GM23338 (cell line): ENCODE data around the gene PSMA2. TPM values are rescaled to one million over a fixed set of nuclear protein-coding genes. Genes with fewer than 3 reads are reported as not detected.

Experiments used
- ATAC-seq: fragments of 200-7000 bp; cut with Tn5 transposase; 3 replicates; pipeline ENCODE4 v1.9.1; 2020
- DNase-seq: peaks from one replicate; pipeline ENCODE4 v3.0.0-alpha.2; 2015; ENCODE audit warnings: low spot score
- H2AFZ ChIP-seq: fragments of 200-600 bp; sonication (generic); 2 replicates; pipeline ENCODE4 v1.8.0; 2016; ENCODE audit warnings: antibody characterized with exemption, mild to moderate bottlenecking, moderate library complexity
- H3F3A ChIP-seq: fragments of 200-600 bp; sonication (generic); replicated peaks from 2 replicates; pipeline ENCODE4 v1.8.0; 2017; ENCODE audit warnings: antibody characterized with exemption, mixed run types, low read depth
- H3K27ac ChIP-seq: fragments of 200-600 bp; sonication (generic); 2 replicates; pipeline ENCODE4 v1.6.1; 2016; ENCODE audit warnings: low read depth
- H3K27me3 ChIP-seq: fragments of 200-600 bp; sonication (generic); 2 replicates; pipeline ENCODE4 v1.8.0; 2016; ENCODE audit warnings: mild to moderate bottlenecking, mixed run types, moderate library complexity; ENCODE audit not compliant: insufficient read depth
- H3K36me3 ChIP-seq: fragments of 200-600 bp; sonication (generic); 2 replicates; pipeline ENCODE4 v1.8.0; 2016; ENCODE audit warnings: mild to moderate bottlenecking; ENCODE audit not compliant: insufficient read depth
- H3K4me1 ChIP-seq: fragments of 200-600 bp; sonication (generic); 2 replicates; pipeline ENCODE4 v1.8.0; 2016; ENCODE audit warnings: mild to moderate bottlenecking, moderate library complexity; ENCODE audit not compliant: insufficient read depth
- H3K4me2 ChIP-seq: fragments of 200-600 bp; sonication (generic); 2 replicates; pipeline ENCODE4 v1.7.1; 2017; ENCODE audit warnings: mixed run types
- H3K4me3 ChIP-seq: fragments of 200-600 bp; sonication (generic); 2 replicates; pipeline ENCODE4 v1.6.1; 2016; ENCODE audit warnings: mixed run types
- H3K79me2 ChIP-seq: fragments of 200-600 bp; sonication (generic); replicated peaks from 2 replicates; pipeline ENCODE4 v1.8.0; 2017; ENCODE audit warnings: mild to moderate bottlenecking; ENCODE audit not compliant: insufficient read depth
- H3K9me2 ChIP-seq: fragments of 200-600 bp; sonication (generic); 2 replicates; pipeline ENCODE4 v1.8.0; 2017; ENCODE audit not compliant: insufficient read depth
- H4K20me1 ChIP-seq: fragments of 200-600 bp; sonication (generic); replicated peaks from 2 replicates; pipeline ENCODE4 v1.8.0; 2017; ENCODE audit warnings: mild to moderate bottlenecking; ENCODE audit not compliant: insufficient read depth
- H3K27ac Mint-ChIP-seq: 2 replicates; pipeline ENCODE4 v1.8.0; 2020; ENCODE audit warnings: inconsistent platforms, mild to moderate bottlenecking, moderate library complexity, mixed read lengths
- H3K27me3 Mint-ChIP-seq: 3 replicates; pipeline ENCODE4 v1.8.0; 2022; ENCODE audit warnings: low read depth, mild to moderate bottlenecking, moderate library complexity, mixed read lengths, inconsistent platforms; ENCODE audit not compliant: insufficient read depth, poor library complexity
- H3K36me3 Mint-ChIP-seq: 3 replicates; pipeline ENCODE4 v1.8.0; 2021; ENCODE audit warnings: low read depth, mild to moderate bottlenecking, inconsistent platforms, moderate library complexity, mixed read lengths
- H3K4me1 Mint-ChIP-seq: 3 replicates; pipeline ENCODE4 v1.8.0; 2020; ENCODE audit warnings: mild to moderate bottlenecking, inconsistent platforms, mixed read lengths
- H3K4me3 Mint-ChIP-seq: 3 replicates; pipeline ENCODE4 v1.8.0; 2021; ENCODE audit warnings: moderate library complexity, mild to moderate bottlenecking, inconsistent platforms, mixed read lengths
- H3K9me3 Mint-ChIP-seq: 3 replicates; pipeline ENCODE4 v1.8.0; 2020; ENCODE audit warnings: moderate library complexity, mild to moderate bottlenecking, inconsistent platforms, mixed read lengths
- CREB1 ChIP-seq: fragments of 250-450 bp; sonication (Bioruptor Pico); IDR thresholded peaks from 2 replicates; pipeline ENCODE4 v1.5.0; 2020; ENCODE audit warnings: low read depth, mild to moderate bottlenecking, moderate library complexity
- ETS1 ChIP-seq: IDR thresholded peaks from 2 replicates; pipeline ENCODE4 v1.6.1; 2016; ENCODE audit warnings: antibody characterized with exemption
- EZH2 ChIP-seq: fragments of 200-600 bp; sonication (generic); IDR thresholded peaks from one replicate; pipeline ENCODE4 v1.8.0; 2017; ENCODE audit warnings: antibody characterized with exemption, mild to moderate bottlenecking, low read depth; ENCODE audit not compliant: unreplicated experiment
- EZH2phosphoT487 ChIP-seq: fragments of 200-600 bp; sonication (generic); IDR thresholded peaks from one replicate; pipeline ENCODE4 v1.8.1; 2018; ENCODE audit warnings: antibody characterized with exemption; ENCODE audit not compliant: unreplicated experiment
- JUNB ChIP-seq: IDR thresholded peaks from one replicate; pipeline ENCODE4 v1.6.1; 2016; ENCODE audit warnings: antibody characterized with exemption; ENCODE audit not compliant: unreplicated experiment
- NANOG ChIP-seq: IDR thresholded peaks from 2 replicates; pipeline ENCODE4 v1.6.1; 2016; ENCODE audit warnings: antibody characterized with exemption, borderline replicate concordance
- POLR2AphosphoS5 ChIP-seq: IDR thresholded peaks from 2 replicates; pipeline ENCODE4 v1.6.1; 2016; ENCODE audit warnings: antibody characterized with exemption, low read depth
- STAT1 ChIP-seq: IDR thresholded peaks from one replicate; pipeline ENCODE4 v1.6.1; 2016; ENCODE audit warnings: antibody characterized with exemption; ENCODE audit not compliant: unreplicated experiment
- ZNF114 ChIP-seq: fragments of 250-450 bp; sonication (Bioruptor Pico); IDR thresholded peaks from 2 replicates; pipeline ENCODE4 v1.5.0; 2020; ENCODE audit warnings: mild to moderate bottlenecking, moderate library complexity
- ZNF331 ChIP-seq: fragments of 250-450 bp; sonication (Bioruptor Pico); IDR thresholded peaks from 2 replicates; pipeline ENCODE4 v1.5.0; 2020; ENCODE audit warnings: low read depth, mild to moderate bottlenecking, moderate library complexity
- polyA plus RNA-seq: library from polyadenylated mRNA; unstranded; fragments of >200 nt; fragmentation: Nextera tagmentation; extraction: Ambion mirVana; gene quantifications from 2 replicates; pipeline ENCODE4 v1.2.1, GENCODE V29; 2016
- total RNA-seq: library from RNA; depleted of rRNA; stranded (reverse); fragments of >200 nt; shearing (Covaris generic); gene quantifications from 2 replicates; pipeline ENCODE4 v1.2.3, GENCODE V29; 2014
- TF ChIP-seq, protein P1 (sequence below): IDR thresholded peaks from one replicate; pipeline ENCODE4 v1.6.1; 2018; ENCODE audit warnings: antibody characterized with exemption; ENCODE audit not compliant: unreplicated experiment
- TF ChIP-seq, protein P2 (sequence below), 2 experiments: fragments of 200-600 bp in 1 of 2; sonication (generic) in 1 of 2; conservative IDR thresholded peaks; 2 replicates each; pipeline versions ENCODE4 v1.5.1 to v1.6.1; 2016 to 2017; ENCODE audit warnings: antibody characterized with exemption in 2 of 2, low read depth in 2 of 2, mild to moderate bottlenecking in 2 of 2, moderate library complexity in 1 of 2

Gene PSMA2
- total and polyA plus RNA-seq, 2 experiments from 2014 or later = 178 to 678 TPM

GRCh38 chr7:42926204-42926603 lies 5.8 kb downstream of the PSMA2 start (continued):
- TF ChIP-seq EZH2phosphoT487 = no peak
- TF ChIP-seq, protein P1, sequence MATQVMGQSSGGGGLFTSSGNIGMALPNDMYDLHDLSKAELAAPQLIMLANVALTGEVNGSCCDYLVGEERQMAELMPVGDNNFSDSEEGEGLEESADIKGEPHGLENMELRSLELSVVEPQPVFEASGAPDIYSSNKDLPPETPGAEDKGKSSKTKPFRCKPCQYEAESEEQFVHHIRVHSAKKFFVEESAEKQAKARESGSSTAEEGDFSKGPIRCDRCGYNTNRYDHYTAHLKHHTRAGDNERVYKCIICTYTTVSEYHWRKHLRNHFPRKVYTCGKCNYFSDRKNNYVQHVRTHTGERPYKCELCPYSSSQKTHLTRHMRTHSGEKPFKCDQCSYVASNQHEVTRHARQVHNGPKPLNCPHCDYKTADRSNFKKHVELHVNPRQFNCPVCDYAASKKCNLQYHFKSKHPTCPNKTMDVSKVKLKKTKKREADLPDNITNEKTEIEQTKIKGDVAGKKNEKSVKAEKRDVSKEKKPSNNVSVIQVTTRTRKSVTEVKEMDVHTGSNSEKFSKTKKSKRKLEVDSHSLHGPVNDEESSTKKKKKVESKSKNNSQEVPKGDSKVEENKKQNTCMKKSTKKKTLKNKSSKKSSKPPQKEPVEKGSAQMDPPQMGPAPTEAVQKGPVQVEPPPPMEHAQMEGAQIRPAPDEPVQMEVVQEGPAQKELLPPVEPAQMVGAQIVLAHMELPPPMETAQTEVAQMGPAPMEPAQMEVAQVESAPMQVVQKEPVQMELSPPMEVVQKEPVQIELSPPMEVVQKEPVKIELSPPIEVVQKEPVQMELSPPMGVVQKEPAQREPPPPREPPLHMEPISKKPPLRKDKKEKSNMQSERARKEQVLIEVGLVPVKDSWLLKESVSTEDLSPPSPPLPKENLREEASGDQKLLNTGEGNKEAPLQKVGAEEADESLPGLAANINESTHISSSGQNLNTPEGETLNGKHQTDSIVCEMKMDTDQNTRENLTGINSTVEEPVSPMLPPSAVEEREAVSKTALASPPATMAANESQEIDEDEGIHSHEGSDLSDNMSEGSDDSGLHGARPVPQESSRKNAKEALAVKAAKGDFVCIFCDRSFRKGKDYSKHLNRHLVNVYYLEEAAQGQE = no peak
- no peak for TF ChIP-seq ETS1
- no peak for TF ChIP-seq ZNF331 (CRISPR knock-in tag)

DNA sequence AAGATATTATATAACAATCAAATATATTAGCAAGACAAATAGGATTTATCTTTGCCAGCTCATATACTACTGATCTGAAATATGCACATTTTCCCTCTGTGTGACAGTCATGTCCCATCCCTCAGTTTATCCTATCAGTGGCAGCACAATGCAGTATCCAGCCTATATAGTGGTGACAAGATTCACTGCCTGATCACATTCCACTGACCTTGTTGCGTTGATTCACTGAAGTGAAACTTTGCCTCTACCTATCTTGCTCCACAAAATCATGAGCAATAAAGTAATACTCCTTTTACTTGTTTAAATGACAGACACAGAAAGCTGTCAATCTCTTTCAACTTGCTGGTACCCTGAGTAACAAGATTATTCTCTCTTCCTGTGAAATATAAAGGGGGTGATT lies 6.3 kb downstream of the PSMA2 start:
- TF ChIP-seq JUNB (no peak), ZNF114 (no peak), STAT1 (no peak), NANOG (no peak), EZH2phosphoT487 (no peak), CREB1 (CRISPR knock-in tag) (no peak), POLR2AphosphoS5 (no peak), EZH2 (no peak)
- TF ChIP-seq, protein P2, sequence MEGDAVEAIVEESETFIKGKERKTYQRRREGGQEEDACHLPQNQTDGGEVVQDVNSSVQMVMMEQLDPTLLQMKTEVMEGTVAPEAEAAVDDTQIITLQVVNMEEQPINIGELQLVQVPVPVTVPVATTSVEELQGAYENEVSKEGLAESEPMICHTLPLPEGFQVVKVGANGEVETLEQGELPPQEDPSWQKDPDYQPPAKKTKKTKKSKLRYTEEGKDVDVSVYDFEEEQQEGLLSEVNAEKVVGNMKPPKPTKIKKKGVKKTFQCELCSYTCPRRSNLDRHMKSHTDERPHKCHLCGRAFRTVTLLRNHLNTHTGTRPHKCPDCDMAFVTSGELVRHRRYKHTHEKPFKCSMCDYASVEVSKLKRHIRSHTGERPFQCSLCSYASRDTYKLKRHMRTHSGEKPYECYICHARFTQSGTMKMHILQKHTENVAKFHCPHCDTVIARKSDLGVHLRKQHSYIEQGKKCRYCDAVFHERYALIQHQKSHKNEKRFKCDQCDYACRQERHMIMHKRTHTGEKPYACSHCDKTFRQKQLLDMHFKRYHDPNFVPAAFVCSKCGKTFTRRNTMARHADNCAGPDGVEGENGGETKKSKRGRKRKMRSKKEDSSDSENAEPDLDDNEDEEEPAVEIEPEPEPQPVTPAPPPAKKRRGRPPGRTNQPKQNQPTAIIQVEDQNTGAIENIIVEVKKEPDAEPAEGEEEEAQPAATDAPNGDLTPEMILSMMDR (conservative IDR thresholded peaks at IDR 0.05; ENCODE audit: low read depth in 2 of 2) = no peak
- TF ChIP-seq, protein P1 = no peak
- Mint-ChIP-seq H3K36me3 (peaks cover 68% of the 10 kb centered on the region), H3K4me1 (peaks cover 14% of the 10 kb centered on the region; the same call in 2 of the 3 replicates), H3K27me3 (peaks cover 2% of the 10 kb centered on the region), H3K27ac (no peak overlapping the region), H3K9me3 (no peaks in the 10 kb centered on the region), H3K4me3 (no peak overlapping the region)
- no peak for ATAC-seq
- H3K36me3 ChIP-seq = peaks cover 64% of the 10 kb centered on the region
- no peak overlapping the region for H2AFZ ChIP-seq
- H3K4me2 ChIP-seq = no peak overlapping the region
- H3K4me1 ChIP-seq = peaks cover 5% of the 10 kb centered on the region
- no peaks in the 10 kb centered on the region for H3K9me2 ChIP-seq
- no peaks in the 10 kb centered on the region for H3F3A ChIP-seq
- H3K79me2 ChIP-seq = peaks cover 67% of the 10 kb centered on the region
- peaks cover 58% of the 10 kb centered on the region for H4K20me1 ChIP-seq
- H3K27ac ChIP-seq = 0 out of 2 replicates have a peak overlapping the region, but pooled peaks have one; percentile 41
- no peaks in the 10 kb centered on the region for H3K27me3 ChIP-seq
- DNase-seq = no peak
- no peak overlapping the region for H3K4me3 ChIP-seq
